Stimulated activated CD8-positive, alpha-beta memory T cell treated with anti-CD3 and anti-CD28 coated beads, Interleukin-15, amount 100 ng/mL, for 1 hour (primary cell): ENCODE results near the gene CCDC82.
A peak's percentile ranks its signal among the peaks of the same experiment; 100 is the strongest.
"Not testable (repeated sequence)": the region's sequence is repeated elsewhere in the genome, so short reads cannot be mapped to it uniquely, and the experiment has no call there.

Experiments
- DNase-seq: peaks from one replicate; pipeline ENCODE4 v3.0.0-alpha.2; 2020; ENCODE audit warnings: low read depth

The CCDC82 gene

GRCh38 chr11:96389720-96390487, at the start of gene CCDC82, which contains the start of gene JRKL:
Gene CCDC82, minus strand, starts transcription at chr11:96389912. Its CDS starts 5,165 bp downstream, at chr11:96384747.
Gene JRKL, plus strand, starts transcription at chr11:96390013. Its CDS starts 637 bp downstream, at chr11:96390650.
- peak; percentile 97 for DNase-seq

GRCh38 chr11:96432654-96433053, 42.9 kb upstream of the CCDC82 start:
- not testable (repeated sequence) for DNase-seq

GRCh38 chr11:96430668-96431067, 41.0 kb upstream of the CCDC82 start:
- DNase-seq: no peak

GRCh38 chr11:96424693-96425092, 35.0 kb upstream of the CCDC82 start:
- no peak for DNase-seq

GRCh38 chr11:96413408-96413807, 23.7 kb upstream of the CCDC82 start:
- DNase-seq: no peak

GRCh38 chr11:96412761-96413381, 23.2 kb upstream of the CCDC82 start:
- DNase-seq: no peak

GRCh38 chr11:96411412-96411811, 21.7 kb upstream of the CCDC82 start:
- DNase-seq: not testable (repeated sequence)

GRCh38 chr11:96400697-96401096, 11.0 kb upstream of the CCDC82 start:
- no peak for DNase-seq

GRCh38 chr11:96397863-96398262, 8.2 kb upstream of the CCDC82 start:
- DNase-seq: no peak

GRCh38 chr11:96396637-96397036, 6.9 kb upstream of the CCDC82 start:
- DNase-seq: no peak

GRCh38 chr11:96394773-96395172, 5.1 kb upstream of the CCDC82 start:
- no peak for DNase-seq

GRCh38 chr11:96393753-96394348, 4.1 kb upstream of the CCDC82 start:
- no peak for DNase-seq

GRCh38 chr11:96391698-96392307, 2.1 kb upstream of the CCDC82 start:
- no peak for DNase-seq

- no peak for DNase-seq
Measured at GRCh38 chr11:96390488-96390792, 728 bp upstream of the CCDC82 start.

GRCh38 chr11:96388891-96389719, 607 bp downstream of the CCDC82 start:
- no peak for DNase-seq

- no peak for DNase-seq
Measured at GRCh38 chr11:96385187-96385586, 4.5 kb downstream of the CCDC82 start.

- DNase-seq: no peak
Measured at GRCh38 chr11:96384156-96384555, 5.6 kb downstream of the CCDC82 start.

GRCh38 chr11:96376796-96377195, 12.9 kb downstream of the CCDC82 start:
- DNase-seq: no peak

GRCh38 chr11:96373826-96374225, 15.9 kb downstream of the CCDC82 start:
- DNase-seq: no peak

GRCh38 chr11:96367342-96367741, 22.4 kb downstream of the CCDC82 start:
- no peak for DNase-seq

GRCh38 chr11:96366024-96366423, 23.7 kb downstream of the CCDC82 start:
- no peak for DNase-seq

GRCh38 chr11:96365493-96365892, 24.2 kb downstream of the CCDC82 start:
- DNase-seq: no peak
